Measurements from ENCODE around the gene DDX10.

The DDX10 gene

GRCh38 chr11:108662700-108663099, 2.2 kb upstream of the DDX10 start:
- no peak for DNase-seq

- DNase-seq: no peak
Observed at GRCh38 chr11:108663154-108663877, 1.6 kb upstream of the DDX10 start.

GRCh38 chr11:108666373-108666772, 1.5 kb downstream of the DDX10 start:
- DNase-seq: no peak

DNA sequence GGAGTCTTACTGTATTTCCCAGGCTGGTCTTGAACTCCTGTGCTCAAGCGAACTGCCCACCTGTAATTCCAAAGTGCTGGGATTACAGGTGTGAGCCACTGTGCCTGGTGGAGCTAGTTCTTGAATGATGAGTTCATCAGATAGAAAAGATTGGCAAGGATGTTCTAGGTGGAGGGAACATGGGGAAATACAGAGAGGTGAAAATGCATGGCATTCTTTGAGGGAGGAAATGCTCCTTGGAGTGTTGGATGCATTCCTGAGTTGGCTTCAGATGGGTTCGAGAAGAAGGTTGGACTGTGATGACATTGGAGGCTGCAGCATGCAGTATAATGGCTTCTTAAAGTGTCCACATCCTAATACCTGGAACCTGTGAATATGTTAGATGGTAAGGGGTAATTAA, 4.4 kb downstream of the DDX10 start:
- no peak for DNase-seq

DNA sequence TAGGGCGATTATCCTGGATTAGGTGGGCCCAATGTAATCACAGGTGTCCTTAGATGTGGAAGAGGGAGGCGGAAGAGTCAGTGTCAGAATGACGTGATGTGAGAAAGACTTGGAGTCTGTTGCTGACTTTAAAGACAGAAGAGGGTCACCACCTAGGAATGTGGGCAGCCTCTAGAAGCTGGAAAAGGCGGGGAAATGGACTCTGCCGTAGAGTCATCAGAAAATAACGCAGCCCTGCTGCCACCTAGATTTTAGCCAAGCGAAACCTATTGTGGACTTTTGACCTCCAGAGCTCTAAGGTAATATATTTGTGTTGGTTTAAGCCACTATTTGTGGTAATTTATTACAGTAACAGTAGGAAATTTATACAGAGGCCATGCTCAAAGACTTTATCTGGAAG, 4.8 kb downstream of the DDX10 start:
- no peak for DNase-seq

DNA sequence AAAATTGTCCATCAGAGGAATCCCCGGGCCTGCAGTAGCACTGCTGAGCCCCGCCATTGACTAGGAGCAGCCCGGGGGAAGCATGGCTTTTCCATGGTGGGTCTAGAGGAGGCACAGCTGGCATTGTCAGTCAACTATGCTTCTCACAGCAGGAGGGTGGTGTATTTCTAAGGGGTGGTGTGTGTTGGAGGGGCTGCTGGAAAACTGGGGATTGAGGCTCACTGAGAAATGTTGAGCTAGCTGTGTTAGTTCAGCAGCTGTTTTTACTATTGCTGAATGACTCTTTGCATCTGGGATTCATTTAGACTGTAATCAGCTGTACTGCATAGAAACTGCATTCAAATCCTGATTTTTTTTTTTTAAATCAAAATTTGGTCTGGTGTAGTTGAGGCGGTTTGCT, 5.6 kb downstream of the DDX10 start:
- DNase-seq: no peak

DNA sequence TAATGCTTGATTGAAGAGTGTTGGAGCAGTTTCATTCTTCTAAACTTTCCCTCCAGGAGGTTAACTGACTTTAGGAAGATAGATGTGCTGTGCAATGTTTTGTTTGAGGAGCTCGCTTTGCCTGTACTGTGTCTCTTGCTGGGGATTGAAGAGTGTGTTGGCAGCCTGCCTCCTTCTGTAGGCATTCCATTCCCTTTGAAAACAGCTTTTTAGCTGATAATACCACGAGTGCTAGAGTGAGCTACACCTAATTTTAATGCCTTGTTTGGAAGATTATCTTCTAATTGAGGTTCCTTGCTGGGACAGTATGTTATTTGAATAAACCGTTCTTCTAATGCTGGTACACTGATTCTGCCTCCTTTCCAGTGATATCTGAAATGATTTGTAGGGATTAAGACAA, 7.2 kb downstream of the DDX10 start:
- no peak for DNase-seq

- no peak for DNase-seq
Observed at GRCh38 chr11:108672786-108673185, 7.9 kb downstream of the DDX10 start.

DNA sequence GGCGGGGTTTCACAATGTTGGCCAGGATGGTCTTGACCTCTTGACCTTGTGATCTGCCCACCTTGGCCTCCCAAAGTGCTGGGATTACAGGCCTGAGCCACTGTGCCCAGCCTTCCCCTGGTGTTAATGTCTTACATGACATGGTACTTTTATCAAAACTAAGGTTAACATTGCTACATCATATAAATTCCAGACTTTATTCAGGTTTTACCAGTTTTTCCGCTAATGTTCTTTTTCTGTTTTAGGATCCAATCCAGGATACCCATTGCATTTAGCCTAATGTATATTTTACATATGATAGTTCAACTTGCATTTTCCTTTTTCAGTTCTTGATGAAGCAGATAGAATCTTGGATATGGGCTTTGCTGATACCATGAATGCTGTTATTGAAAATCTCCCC, 14.2 kb downstream of the DDX10 start:
- no peak for DNase-seq

GRCh38 chr11:108680271-108680670, 15.4 kb downstream of the DDX10 start:
- no peak for DNase-seq

DNA sequence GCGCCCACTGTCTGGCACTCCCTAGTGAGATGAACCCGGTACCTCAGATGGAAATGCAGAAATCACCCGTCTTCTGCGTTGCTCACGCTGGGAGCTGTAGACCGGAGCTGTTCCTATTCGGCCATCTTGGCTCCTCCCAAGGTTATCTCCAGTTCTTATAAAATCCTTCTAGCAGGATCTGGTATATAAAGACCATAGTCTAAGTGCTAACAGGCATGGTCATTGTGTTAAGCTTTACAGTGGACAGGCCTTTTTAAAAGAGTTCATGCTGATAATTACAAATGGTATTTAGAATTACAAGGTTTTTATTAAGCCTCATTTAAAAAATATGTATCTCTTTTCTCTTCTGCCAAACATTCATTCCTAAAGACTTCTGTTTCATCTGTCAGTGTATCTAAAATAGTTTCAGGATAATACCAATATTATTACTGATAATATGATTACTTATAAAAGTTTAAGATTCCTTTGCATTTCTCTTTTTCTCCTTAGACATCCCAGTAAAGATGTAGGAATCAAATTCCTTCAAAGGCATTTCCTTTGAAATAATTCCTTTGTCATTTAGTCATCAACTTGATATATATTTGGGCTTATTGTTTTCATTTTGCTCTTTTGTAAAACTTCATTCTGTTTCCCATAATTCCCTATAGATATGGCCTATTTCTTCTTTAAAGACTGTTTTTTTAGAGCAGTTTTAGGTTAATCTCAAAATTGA, 20.7 kb downstream of the DDX10 start:
- DNase-seq: no peak

GRCh38 chr11:108693852-108694251, 29.0 kb downstream of the DDX10 start:
- DNase-seq: peak; percentile 7 to 35

DNA sequence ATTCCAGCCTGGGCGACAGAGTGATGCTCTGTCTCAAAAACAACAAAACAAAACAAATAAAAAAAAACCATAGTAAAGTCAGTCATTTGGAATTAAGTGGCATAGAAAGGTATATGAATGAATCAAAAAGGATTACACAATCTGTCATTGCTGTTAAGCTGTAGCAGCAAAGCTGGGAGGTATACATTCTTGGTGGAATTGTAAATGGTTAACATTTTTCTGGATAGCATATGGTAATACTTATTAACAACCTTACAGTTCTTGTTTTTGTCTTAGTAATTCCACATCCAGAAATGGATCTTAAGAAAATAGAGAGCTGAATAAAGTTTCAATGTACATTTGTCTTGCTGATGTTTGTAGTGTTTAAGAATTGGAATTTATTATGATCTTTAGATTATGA, 30.0 kb downstream of the DDX10 start:
- DNase-seq: no peak

DNA sequence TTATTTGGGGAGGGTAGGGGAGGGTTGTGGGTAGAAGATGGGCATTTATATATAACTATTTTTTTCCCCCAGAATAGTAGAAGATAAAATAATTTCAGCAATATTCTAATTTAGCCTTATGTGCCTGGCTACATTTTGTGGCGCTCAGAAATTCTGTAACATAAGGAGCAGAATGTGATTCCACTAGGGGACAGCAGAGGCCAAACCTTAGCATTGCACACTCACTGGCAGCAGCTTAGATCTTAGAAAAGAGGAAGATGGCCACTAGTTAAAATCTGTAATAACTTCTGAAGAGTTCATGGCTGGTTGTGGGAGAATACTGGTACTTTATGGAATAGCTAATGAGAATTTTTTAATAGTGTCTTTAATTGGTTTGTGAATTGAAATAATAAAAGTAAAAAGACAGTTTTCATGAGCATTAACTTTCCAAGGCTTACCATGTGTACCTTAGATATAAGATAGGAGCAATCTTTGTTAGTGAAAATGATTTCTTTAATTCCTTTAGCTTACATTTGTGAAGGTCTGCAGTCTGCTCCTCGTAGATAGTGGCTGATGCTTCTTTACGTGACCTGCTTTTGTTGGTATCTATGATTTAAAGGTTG, 33.1 kb downstream of the DDX10 start:
- peak; percentile 64 to 86 for DNase-seq

GRCh38 chr11:108698844-108699642, 34.2 kb downstream of the DDX10 start:
- DNase-seq: no peak

- no peak for DNase-seq
Observed at GRCh38 chr11:108703916-108704315, 39.0 kb downstream of the DDX10 start.

DNA sequence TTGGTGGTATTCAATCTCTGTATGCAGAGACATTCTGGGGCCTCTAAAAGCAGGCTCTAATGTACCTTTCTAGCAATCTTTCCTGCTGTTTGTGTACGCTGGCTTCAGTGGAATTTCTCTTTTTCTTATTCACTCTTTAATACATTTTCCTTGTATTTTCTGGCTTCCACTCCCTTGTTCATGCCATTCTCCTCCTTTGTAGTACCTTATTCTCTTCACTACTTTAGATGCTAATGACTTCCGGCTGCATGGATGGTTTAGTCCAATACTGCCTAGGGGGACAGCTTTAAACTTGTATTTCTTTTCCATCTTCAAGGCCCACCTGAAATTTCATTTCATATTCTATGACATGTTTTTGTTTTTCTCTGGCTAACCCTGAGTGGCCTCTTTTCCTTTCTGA, 40.2 kb downstream of the DDX10 start:
- DNase-seq: no peak

- DNase-seq: no peak
Observed at GRCh38 chr11:108708173-108708572, 43.3 kb downstream of the DDX10 start.

- no peak for DNase-seq
Observed at GRCh38 chr11:108709741-108710140, 44.9 kb downstream of the DDX10 start.

- DNase-seq: no peak
Observed at GRCh38 chr11:108713076-108713790, 48.4 kb downstream of the DDX10 start.

- no peak for DNase-seq
Observed at GRCh38 chr11:108715239-108715638, 50.4 kb downstream of the DDX10 start.

GRCh38 chr11:108718466-108718865, 53.6 kb downstream of the DDX10 start:
- no peak for DNase-seq
